NOMO-1 (cell line): ENCODE measurements around the gene RRP8.

Experiments
- DNase-seq, 2 experiments: peaks; one replicate each; lab custom pipeline; 2025; ENCODE audit not compliant: unreplicated experiment in 2 of 2; lab: John Stamatoyannopoulos, UW

RRP8 gene

DNA sequence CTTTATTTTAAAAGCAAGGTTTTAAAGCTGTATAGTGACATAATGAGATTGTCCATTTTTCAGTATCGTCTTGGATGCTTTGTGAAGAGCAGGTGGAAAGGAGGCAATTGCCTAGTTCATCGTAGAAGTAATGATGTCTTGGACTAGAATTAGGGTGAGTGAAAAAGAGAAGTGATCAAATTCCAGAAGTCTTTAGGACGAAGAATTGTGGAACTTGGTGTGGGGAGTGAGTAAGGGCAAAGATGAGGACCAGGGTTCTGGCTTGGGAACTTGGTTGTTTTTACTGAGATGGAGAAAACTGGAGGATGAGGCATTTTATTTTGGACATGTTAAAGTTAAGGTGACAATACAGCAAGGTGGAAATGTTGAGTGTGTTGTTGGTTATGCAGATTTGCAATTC, 1.4 kb upstream of the RRP8 start:
- DNase-seq, result no peak

DNA sequence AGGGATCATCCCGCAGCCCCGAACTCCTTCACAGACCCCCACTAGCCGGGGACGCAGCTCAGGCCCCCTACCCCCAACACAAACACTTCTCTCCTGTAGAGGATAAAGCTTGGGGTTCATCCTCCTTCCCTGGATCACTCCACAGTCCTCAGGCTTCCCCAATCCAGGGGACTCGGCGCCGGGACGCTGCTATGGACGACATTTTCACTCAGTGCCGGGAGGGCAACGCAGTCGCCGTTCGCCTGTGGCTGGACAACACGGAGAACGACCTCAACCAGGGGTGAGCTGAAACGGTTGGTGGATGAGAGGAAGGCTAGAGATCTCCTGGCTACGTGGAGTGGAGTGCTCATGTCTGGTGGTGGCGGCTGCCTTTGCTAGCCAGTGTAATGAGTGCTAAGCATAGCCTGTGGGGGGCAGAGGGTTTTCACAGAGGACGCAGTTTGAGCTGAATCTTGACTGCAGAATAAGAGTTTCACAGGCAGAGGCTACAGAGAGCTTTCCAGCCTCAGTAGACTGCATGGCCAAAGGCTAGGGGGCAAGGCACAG, 738 bp upstream of the RRP8 start:
- DNase-seq, result peak; percentile 32 to 43

DNA sequence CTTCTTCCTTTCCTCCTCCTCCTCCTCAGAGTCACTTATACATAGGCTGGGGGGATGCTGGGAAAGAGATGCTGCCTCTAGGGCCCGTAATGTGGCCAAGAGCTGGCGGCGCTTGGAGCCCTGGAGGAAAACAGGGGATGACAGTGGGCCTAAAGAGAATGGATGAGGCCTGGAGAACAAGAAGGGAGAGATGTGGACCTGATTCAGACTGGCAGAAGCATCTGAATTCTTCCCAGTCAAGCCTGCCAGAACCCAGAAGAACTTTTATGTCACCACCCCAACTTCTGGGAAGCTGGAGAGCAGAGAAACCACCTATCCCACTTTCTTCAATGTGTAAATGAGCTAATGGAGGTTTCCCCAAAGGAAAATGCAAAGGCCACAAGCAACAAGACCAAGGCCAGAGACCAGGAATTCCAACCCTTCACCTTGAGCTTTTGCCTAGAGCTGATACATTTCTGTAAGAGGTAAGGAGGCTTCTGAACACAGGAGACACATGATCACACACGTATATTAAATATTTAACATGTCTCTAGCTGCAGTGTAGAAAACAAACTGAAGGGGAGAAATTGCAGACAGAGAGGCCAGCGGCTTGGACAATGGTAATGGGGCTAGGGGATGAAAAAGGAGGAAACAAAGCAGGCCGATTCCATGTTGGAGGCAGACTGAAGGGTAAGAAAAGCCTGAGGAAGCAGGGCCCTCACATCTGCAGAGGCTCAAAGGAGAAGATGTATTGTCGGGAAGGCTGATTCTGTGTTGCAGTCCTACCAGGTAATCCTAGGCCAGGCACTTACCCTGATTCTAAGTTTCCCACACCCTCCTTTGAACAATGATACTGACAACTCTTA, 1.1 kb downstream of the RRP8 start:
- DNase-seq, result no peak

DNA sequence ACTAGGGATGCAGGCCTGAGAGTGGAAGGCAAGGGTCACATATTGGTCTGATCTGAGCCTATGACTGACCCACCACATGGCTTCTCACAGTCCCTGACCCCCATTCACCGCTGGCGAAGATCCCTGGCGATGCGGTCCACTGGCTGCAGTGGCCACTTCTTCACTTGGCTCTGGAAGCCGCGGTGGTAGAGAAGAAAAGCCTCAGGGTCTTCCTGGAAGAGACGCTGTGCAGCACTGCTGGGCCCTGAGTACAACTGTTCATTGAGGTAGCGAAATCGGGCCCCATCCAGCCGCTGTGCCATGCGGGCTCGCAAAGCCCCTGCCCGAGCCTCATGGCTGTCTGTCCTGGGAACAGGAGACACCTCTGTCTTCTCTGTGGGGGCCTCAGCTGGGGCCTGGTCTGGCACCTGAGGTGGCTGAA, 2.4 kb downstream of the RRP8 start:
- no peak for DNase-seq

DNA sequence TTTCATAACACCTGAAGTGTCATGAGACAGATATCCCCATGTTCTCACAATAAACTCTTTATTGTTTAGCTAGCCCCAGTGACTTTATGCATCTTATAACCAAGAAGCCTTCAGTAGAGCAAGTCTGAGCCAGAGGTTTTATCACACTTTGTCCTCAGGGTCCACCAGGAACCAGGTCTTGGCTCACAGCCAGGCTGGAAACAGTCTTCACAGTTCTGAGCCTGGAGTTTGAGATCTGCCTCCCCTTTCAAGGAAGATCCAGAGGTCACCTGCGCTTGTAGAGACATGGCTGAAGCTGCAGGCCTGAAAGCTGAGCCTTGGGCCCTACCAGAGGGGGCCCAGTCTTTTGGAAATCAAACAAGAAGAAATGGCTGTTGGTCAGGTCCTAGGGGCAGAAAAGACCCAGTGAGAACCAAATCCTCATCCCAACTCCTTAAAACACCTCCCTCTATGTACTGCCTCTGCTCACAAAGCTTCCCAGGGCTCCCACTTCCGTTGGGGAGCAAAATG, 3.5 kb downstream of the RRP8 start:
- DNase-seq, result no peak

DNA sequence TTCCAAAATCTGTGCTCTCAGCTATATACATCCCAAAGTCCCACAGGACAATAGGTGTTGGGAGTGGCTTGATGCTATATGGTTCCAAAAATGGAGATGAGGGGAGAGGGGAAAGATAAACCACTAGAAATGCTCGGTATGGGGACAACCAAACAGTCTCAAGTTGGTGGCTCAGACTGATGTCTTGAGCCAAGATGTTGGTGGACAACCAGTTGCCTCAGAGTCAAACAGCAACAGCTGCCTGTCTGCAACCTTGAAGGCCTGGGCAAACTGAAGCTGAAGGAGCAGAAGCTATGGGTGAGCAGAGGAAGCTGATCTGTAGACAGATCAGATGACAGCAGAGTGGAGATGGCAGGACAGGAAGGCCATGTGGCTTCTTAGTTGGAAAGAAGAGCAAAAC, 4.0 kb downstream of the RRP8 start:
- no peak for DNase-seq

DNA sequence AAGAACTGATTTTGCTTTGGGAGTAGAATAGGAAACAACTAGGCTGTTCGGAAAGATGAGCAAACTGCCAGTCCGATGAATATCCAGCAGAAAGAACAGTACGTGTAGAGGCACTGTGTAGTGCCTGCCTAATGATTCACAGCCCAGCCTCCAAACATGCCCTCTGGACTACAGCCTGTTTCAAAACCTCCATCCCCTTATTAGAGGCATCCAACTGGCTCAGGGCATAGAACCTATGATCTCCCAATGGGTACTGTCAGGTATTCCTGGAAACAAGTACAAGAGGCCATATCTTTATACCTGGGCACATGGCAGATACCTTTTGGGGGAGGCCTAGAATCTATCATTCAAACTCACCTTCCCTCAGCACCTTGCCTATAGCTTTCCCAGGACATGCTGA, 4.9 kb downstream of the RRP8 start:
- no peak for DNase-seq

DNA sequence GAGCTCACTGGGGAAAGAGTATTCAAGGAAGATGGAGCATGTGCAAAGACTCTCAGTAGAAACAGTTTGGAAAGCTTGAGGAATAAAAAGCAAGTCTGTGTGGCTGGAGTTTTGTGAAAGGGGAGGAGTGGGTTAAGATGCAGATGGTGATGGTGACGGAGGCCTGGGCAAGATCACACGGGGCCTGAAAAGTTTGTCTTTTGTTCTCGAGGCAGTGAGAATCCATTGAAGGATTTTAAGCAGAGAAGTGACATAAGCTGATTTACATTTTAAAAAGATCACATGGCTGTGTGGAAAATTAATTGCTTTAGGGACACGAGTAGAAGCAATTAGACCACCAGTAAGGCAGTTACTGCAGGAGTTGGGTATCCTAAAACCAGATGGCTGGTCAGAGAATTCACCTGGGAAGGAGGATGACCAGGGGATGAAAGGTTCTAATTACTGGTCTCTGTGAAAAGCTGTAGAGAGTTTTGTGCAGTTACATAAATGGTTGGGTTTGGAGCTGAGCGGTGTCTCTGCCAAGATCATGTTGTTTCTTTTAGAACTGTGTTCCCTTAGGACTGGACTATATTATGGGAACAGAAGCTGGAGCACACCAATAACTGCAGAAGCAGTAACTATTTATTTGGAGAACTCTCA, 7.1 kb downstream of the RRP8 start:
- DNase-seq, result no peak

DNA sequence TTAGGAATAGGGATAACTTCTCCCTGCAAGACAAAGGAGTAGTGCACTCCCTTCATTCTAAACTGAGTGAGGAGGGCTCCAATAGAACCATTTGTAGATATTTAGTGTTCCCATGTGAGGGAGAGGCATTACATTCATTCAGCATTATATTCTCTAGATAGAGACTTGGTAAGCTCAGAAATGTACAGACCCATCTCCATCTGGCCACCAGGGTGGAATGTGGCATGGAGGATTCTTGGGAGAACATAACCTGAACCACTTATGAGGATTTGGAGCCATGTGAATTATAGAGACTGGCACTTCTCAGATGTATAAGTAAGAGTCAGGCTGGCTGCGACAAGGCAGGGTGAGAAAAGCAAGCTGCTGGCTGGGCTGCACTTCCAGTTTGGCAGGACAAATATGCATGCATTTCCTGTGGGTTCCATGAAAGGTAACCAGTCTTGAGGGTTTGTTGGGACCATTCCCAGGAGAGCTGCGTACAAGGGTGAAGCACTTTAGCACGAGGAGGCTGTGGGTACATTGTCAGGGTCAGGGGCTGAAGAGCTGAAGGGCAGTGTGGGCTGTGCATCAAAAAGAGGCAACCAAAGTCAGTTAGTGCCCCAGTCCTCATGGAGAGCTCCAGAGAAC, 9.2 kb downstream of the RRP8 start:
- DNase-seq, result no peak

DNA sequence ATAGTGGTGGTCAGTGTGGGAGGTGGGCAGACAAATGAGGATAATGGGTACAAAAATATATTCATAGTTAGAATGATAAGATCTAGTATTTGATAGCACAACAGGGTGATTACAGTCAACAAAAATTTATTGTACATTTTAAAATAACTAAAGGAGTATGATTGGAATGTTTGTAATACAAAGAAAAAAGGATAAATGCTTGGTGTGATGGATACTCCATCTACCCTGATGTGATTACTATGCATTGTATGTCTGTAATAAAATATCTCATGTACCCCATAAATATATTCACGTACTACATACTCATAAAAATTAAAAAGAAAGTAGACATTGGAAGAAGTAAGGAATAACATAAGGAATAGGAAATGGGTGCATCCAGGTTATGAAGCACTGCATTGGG, 15.4 kb downstream of the RRP8 start:
- no peak for DNase-seq

DNA sequence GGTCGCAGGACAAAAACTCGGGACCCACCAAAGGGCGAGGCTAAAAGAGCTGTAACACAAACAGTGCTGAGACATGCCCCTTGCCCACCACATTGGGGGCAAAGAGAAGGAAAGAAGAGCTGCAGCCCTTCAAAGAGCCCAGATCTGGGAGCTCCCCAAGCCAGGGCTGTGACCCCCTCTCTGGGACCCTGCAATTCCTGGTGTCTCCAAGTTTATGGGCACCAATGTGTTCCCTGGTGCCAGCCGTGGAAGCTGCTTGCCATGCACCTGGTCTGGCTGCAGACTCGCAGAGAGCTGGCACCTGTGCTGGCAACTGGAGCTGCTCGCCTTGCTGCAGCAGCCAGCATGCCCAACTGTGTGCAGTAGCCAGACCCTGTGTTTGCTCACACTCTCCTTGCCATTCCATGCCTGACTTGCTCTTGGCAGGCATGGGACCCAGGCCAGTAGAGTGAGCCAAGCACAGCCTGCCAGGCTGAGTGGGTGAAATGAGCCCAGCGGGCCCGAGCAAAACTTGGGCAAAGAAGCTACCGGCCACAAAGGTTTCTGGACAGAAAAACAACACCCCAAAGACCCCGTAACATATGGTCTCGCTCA, 16.0 kb downstream of the RRP8 start:
- DNase-seq, result no peak

DNA sequence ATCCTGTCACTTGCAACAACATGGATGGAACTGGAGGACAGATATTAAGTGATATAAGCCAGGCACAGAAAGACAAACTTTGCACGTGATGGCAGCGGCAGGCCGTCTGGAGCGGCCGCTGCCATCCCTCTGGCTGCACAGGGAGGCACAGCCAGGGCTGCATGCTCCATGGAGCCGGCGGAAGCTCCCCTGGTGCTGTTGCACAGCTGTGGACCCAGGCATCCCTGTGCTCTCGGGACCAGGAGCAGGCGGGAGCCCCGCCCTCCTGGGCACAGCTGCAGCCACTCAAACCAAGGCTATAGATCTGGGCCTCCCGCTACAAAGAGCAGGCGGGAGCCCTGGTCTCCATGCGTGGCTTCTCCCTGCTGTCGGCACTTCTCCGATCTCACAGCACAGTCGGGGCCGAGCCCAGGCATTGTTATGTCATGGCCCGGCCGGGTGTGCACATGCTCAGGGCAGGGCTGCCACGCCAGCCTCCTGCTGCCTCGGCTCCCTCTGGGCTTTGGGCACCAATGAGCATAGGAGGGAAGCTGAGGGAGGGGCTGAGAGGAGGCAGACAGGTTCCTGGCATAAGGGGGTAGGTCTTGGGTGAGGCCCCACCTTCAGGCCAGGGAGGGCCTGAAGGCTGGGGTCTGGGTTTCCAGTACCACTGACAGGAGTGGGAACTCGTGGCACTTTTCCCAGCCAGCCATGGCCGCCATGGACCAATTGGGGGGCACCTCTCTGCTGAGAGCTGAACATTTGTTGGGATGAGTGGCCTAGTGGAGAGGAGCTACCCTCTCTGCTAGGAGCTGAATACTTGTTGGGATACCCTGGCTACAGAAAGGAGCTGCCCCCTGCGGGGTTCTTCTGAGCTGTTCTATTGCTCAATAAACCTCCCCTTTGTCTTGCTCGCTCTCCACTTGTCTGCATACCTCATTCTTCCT, 16.7 kb downstream of the RRP8 start:
- no peak for DNase-seq

DNA sequence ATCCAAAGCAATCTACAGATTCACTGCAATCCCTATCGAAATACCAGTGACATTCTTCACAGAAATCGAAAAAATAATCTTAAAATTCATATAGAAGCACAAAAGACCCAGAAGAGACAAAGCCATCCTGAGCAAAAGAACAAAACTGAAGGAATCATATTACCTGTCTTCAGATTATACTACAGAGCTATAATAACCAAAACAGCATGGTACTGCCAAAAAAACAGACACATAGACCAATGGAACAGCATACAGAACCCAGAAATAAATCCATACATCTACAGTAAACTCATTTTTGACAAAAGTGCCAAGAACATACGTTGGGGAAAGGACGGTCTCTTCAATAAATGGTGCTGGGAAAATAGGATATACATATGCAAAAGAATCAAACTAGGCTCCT, 18.9 kb downstream of the RRP8 start:
- no peak for DNase-seq

DNA sequence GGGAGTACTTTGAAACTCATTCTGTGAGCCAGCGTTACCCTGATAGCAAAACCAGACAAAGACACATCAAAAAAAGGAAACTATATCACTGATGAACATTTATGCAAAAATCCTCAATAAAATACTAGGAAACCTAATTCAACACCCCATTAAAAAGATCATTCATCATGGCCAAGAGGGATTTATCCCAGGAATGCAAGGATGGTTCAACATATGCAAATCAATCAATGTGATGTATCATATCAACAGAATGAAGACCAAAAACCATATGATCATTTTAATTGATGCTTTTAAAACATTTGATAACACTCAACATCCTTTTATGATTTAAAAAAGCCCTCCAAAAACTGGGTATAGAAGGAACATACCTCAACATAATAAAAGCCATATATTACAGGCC, 19.8 kb downstream of the RRP8 start:
- no peak for DNase-seq

DNA sequence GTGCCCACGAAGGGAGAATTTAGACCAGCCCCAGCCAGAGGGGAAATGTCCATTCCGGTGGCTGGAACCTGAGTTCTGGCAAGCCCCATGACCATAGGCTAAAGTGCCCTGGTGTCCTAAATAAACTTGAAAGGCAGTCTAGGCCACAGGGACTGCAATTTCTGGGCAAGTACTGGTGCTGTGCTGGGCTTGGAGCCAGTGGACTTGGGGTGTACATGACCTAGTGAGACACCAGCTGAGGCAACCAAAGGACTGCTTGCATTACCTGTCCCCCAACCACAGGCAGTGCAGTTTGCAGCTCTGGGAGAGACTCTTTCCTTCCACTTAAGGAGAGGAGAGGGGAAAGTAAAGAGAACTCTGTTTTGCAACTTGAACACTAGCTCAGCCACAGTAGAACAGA, 23.7 kb downstream of the RRP8 start:
- no peak for DNase-seq

DNA sequence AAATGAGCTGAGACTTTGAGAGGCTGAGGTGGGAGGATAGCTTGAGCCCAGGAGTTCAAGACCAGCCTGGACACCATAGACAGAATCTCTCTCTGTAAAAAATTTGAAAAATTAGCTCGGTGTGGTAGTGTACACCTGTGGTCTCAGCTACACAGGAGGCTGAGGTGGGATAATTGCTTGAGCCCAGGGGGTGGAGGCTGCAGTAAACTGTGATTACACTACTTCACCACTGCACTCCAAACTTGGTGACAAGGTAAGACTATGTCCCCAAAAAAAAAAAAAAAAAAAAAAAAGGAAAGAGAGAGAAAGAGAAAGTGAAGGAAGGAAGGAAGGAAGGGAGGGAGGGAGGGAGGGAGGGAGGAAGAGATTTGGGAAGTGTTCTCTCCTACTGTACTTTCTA, 25.3 kb downstream of the RRP8 start:
- DNase-seq, result no peak

DNA sequence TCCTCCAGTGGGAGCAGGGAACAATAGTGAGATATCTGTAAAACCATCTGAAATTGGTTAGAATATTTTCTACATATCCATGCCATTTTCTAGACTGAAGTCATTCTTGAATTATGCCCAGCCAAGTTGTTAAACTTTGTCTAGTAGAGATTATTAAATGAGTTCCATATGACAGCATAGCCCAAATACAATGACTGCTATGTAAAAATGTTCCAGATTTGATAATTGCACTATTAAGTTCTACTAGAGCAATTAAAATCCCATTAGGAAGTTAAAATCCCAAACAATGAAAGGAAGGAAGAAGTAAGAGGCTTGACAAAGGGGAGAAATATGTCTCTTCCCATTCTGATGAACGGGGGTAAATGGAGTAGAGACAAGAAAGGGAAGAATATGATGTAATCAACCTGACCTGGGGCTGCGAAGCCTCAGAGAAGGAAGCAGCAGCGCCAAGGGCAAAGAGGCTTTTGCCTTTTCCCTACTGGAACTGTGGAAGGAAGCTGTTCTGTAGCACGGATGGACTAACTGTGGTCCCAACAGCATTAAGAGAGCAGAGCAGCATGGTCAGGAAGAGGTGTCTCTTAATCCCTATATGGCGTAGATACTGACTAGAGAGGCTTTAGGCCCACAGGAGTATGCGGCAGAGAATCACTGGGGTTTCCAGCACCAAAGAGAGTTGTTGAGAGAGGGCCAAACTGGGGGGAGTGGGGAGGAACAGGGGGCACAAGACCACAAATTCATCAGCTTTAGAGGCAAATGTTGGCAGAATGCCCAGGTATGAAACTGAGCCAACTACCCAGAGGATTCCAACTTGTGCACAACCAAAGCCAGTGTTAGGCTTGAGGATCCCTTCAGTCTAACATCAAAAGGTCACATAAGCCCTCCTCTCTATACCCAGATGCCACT, 26.7 kb downstream of the RRP8 start:
- no peak for DNase-seq

DNA sequence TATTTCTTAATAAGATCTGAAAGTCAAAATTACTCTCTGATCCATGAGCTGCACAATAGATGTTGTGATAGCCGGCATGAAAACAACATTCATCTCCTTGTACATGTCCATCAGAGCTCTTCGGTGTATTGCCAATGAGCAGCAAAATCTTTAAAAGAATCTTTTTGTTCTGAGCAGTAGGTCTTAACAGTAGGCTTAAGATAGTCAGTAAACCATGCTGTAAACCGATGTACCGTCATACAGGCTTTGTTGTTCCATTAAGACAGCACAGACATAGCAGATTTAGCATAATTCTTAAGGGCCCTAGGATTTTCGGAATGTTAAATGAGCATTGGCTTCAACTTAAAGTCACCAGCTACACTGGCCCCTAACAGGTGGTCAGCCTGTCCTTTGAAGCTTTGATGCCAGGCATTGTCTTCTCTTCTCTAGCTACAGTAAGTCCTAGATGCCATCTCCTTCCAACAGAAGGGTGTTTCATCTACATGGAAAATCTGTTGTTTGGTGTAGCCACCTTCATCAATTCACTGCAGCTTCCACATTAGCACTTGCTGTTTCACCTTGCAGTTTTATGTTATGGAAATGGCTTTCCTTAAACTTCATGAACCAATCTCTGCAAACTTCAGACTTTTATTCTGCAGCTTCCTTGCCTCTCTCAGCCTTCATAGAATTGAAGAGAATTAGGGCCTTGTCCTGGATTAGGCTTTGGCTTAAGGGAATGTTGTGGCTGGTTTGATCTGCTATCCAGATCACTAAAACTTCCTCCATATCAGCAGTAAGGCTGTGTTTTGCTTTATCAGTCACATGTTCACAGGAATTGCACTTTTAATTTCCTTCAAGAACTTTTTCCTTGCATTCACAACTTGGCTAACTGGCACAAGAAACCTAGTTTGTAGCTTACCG, 28.4 kb downstream of the RRP8 start:
- DNase-seq, result no peak
